ENCODE measurements around the gene ATAD3A.
"Not testable (repeated sequence)": the region's sequence is repeated elsewhere in the genome, so short reads cannot be mapped to it uniquely, and the experiment has no call there.

GRCh38 chr1:1504777-1505365 lies 7.1 kb upstream of the ATAD3A start:
- not testable (repeated sequence) for TF ChIP-seq MXI1 (IDR thresholded peaks at IDR 0.05; ENCODE audit: borderline replicate concordance, low read depth, low read length); RFX5 (IDR thresholded peaks at IDR 0.05; ENCODE audit: low read depth, low read length); POLR2A (IDR thresholded peaks at IDR 0.05; ENCODE audit: low read depth, low read length); BHLHE40 (IDR thresholded peaks at IDR 0.05; ENCODE audit: low read depth, low read length)
- TF ChIP-seq CTCF (conservative IDR thresholded peaks at IDR 0.05; ENCODE audit: low read depth, low read length) (peak; percentile 44), RAD21 (IDR thresholded peaks at IDR 0.05; ENCODE audit: low read length) (peak; percentile 16; the same call in 1 of the 2 replicates)

Data from IMR-90 (cell line).